Esophagus squamous epithelium (tissue), 4 donors: ENCODE measurements around the gene ID3.

ENCODE experiments used
- POLR2A ChIP-seq, 4 donors: fragments of 450-650 bp; IDR thresholded peaks; one replicate each; pipeline ENCODE4 v1.6.1; 2017; ENCODE audit warnings: antibody characterized with exemption in 4 of 4, mild to moderate bottlenecking in 4 of 4, moderate library complexity in 3 of 4
- TF ChIP-seq, protein P1 (sequence below), 6 experiments: fragments of 450-650 bp in 4 of 6; fragments of 200-600 bp in 2 of 6; sonication (generic) in 2 of 6; IDR thresholded peaks; one replicate each; pipeline ENCODE4 v1.5.1; 2016 to 2019; ENCODE audit warnings: antibody characterized with exemption in 6 of 6, mild to moderate bottlenecking in 4 of 6, moderate library complexity in 4 of 6

- TF ChIP-seq, protein P1, sequence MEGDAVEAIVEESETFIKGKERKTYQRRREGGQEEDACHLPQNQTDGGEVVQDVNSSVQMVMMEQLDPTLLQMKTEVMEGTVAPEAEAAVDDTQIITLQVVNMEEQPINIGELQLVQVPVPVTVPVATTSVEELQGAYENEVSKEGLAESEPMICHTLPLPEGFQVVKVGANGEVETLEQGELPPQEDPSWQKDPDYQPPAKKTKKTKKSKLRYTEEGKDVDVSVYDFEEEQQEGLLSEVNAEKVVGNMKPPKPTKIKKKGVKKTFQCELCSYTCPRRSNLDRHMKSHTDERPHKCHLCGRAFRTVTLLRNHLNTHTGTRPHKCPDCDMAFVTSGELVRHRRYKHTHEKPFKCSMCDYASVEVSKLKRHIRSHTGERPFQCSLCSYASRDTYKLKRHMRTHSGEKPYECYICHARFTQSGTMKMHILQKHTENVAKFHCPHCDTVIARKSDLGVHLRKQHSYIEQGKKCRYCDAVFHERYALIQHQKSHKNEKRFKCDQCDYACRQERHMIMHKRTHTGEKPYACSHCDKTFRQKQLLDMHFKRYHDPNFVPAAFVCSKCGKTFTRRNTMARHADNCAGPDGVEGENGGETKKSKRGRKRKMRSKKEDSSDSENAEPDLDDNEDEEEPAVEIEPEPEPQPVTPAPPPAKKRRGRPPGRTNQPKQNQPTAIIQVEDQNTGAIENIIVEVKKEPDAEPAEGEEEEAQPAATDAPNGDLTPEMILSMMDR (IDR thresholded peaks at IDR 0.05): no peak
- no peak for TF ChIP-seq POLR2A (IDR thresholded peaks at IDR 0.05)
Observed at GRCh38 chr1:23526329-23527041, 32.8 kb downstream of the ID3 start.
